ENCODE measurements around the gene DNAAF9.
"Not testable (repeated sequence)": the region's sequence is repeated elsewhere in the genome, so short reads cannot be mapped to it uniquely, and the experiment has no call there.

DNA sequence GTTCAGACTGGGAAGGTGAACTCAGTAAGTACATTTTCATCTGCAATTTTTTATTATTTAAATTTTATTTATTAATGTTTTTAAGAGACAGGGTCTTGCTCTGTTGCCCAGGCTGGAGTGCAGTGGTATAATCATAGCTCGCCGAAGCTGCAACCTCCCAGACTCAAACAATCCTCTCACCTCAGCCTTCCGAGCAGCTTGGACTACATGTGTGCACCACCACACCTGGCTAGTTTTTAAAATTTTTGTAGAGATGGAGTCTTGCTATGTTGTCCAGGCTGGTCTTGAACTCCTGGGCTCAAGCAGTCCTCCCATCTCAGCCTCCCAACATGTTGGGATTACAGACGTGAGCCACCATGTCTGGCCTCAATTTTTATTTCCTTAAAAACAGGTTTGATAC is 19.3 kb upstream of the DNAAF9 start:
- TF ChIP-seq CTCF (conservative IDR thresholded peaks at IDR 0.05; ENCODE audit: low read length); EZH2phosphoT487 (IDR thresholded peaks at IDR 0.05; ENCODE audit: borderline replicate concordance, low read depth, low read length): not testable (repeated sequence)
